Measurements from ENCODE around the gene KDM3B. TPM values are rescaled to one million over a fixed set of nuclear protein-coding genes. Genes with fewer than 3 reads are reported as not detected.

The KDM3B gene
- total and polyA plus RNA-seq, 12 donors = 23.2 to 68.4 (median 49.4) TPM

- DNase-seq = no peak
- Histone ChIP-seq H3K36me3 (replicated peaks in 1 of 2) (peaks cover 0 to 9% of the 10 kb centered on the region in 2 donors), H3K27ac (peak overlapping the region; percentile 86 to 100 (median 92)), H3K4me1 (replicated peaks in 1 of 2) (peaks cover 25 to 34% of the 10 kb centered on the region in 2 donors), H3K27me3 (no peaks in the 10 kb centered on the region), H3K9me3 (replicated peaks in 1 of 3) (no peaks in the 10 kb centered on the region), H3K4me3 (peak overlapping the region; percentile 56 to 87 (median 74))
- intact Hi-C loops (cut with DNase I) = no loop called here
- 1 to 2% (median 1%) methylated on average over 10 to 11 of the region's 11 CpGs for WGBS, 4 donors
- TF ChIP-seq CTCF (IDR thresholded peaks at IDR 0.05) (no peak), POLR2A (IDR thresholded peaks at IDR 0.05) (no peak)
Observed at GRCh38 chr5:138353560-138354080, 1.1 kb downstream of the KDM3B start.

- WGBS, 4 donors = 17 to 27% (median 20%) methylated on average over 5 of the region's 5 CpGs
- Histone ChIP-seq H3K27ac (peak overlapping the region in 2 of 5 donors; percentile 92 to 95), H3K4me1 (replicated peaks in 1 of 2) (peaks cover 25 to 35% of the 10 kb centered on the region in 2 donors), H3K9me3 (replicated peaks in 1 of 3) (no peaks in the 10 kb centered on the region), H3K4me3 (peak overlapping the region in 2 of 4 donors; percentile 77 to 87), H3K36me3 (replicated peaks in 1 of 2) (peaks cover 0 to 2% of the 10 kb centered on the region in 2 donors), H3K27me3 (no peaks in the 10 kb centered on the region)
- TF ChIP-seq POLR2A (IDR thresholded peaks at IDR 0.05) = no peak
- no peak for TF ChIP-seq CTCF (IDR thresholded peaks at IDR 0.05)
- DNase-seq = no peak
- intact Hi-C loops (cut with DNase I) = no loop called here
Observed at GRCh38 chr5:138354387-138354786, 1.9 kb downstream of the KDM3B start.

GRCh38 chr5:138354926-138355378 is 2.5 kb downstream of the KDM3B start:
- WGBS, 4 donors = 20 to 32% (median 23%) methylated on average over 6 of the region's 6 CpGs
- TF ChIP-seq POLR2A (IDR thresholded peaks at IDR 0.05) = no peak
- TF ChIP-seq CTCF (IDR thresholded peaks at IDR 0.05) = no peak
- H3K27ac ChIP-seq = peak overlapping the region in 1 of 5 donors; percentile 95

DNA sequence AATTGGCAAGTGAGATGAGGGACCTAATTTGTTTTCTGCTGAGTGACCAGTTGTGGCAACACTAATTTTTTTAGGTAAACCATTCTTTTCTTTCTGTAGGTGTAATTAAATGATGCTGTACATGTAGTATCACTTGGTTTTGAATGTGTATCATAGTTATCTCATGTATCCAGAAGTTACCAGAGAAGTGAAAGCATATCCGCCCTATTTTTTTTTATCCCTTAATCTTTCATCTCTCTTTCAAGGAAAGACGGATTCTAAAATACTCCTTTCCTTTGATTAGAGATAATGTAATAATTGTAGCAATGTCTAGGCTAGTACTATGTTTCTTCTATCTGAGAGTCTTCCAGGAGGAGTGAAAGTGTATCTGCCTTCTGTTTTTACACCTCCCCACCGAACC is 7.1 kb downstream of the KDM3B start:
- Histone ChIP-seq H3K36me3 (replicated peaks in 1 of 2) (no peaks in the 10 kb centered on the region), H3K9me3 (replicated peaks in 1 of 3) (no peaks in the 10 kb centered on the region), H3K4me1 (replicated peaks in 1 of 2) (peaks cover 15 to 39% of the 10 kb centered on the region in 2 donors), H3K27ac (no peak overlapping the region), H3K4me3 (no peak overlapping the region), H3K27me3 (no peaks in the 10 kb centered on the region)
- intact Hi-C loops (cut with DNase I) = no loop called here
- DNase-seq = no peak
- TF ChIP-seq POLR2A (IDR thresholded peaks at IDR 0.05) (no peak), CTCF (IDR thresholded peaks at IDR 0.05) (no peak)
- WGBS, 4 donors = 51 to 58% (median 55%) methylated on average over 3 of the region's 3 CpGs

More at GRCh38 chr5:138354926-138355378, 2.5 kb downstream of the KDM3B start:
- Histone ChIP-seq H3K9me3 (replicated peaks in 1 of 3) (no peaks in the 10 kb centered on the region), H3K27me3 (no peaks in the 10 kb centered on the region), H3K4me1 (replicated peaks in 1 of 2) (peaks cover 25 to 40% of the 10 kb centered on the region in 2 donors), H3K4me3 (peak overlapping the region in 1 of 4 donors; percentile 77), H3K36me3 (replicated peaks in 1 of 2) (no peaks in the 10 kb centered on the region)
- DNase-seq = peak in 3 of 7 donors; percentile 41 to 67 (median 43)
- intact Hi-C loops (cut with DNase I) = no loop called here

Measured in adrenal gland (tissue), 12 donors.